ENCODE measurements around the gene IRX2. TPM values are rescaled to one million over a fixed set of nuclear protein-coding genes. Genes with fewer than 3 reads are reported as not detected.

The IRX2 gene
- total and polyA plus RNA-seq, 2 donors (not counting 3 experiments of a cell fraction or from before 2014, with no cell fraction given) = not detected

GRCh38 chr5:2737273-2738155 is 14.0 kb downstream of the IRX2 start:
- Histone ChIP-seq H3K27me3 (ENCODE audit: control insufficient read depth in 2 of 2, insufficient read depth in 2 of 2, low read length in 2 of 2) (peaks cover 27 to 44% of the 10 kb centered on the region in 2 experiments), H3K9ac (replicated peaks; ENCODE audit: extremely low read depth, insufficient read depth, low read length) (no peak overlapping the region), H2AFZ (ENCODE audit: low read depth, low read length) (no peak overlapping the region), H4K20me1 (replicated peaks; ENCODE audit: control insufficient read depth, extremely low read depth, insufficient read depth, low read length) (no peaks in the 10 kb centered on the region), H3K9me3 (replicated peaks; ENCODE audit: control insufficient read depth, insufficient read depth, low read length) (no peaks in the 10 kb centered on the region), H3K4me3 (replicated peaks in 1 of 3; ENCODE audit: insufficient read depth in 1 of 3, low read depth in 1 of 3, low read length in 3 of 3) (no peak overlapping the region), H3K36me3 (ENCODE audit: control insufficient read depth in 2 of 2, extremely low read depth in 1 of 2, insufficient read depth in 2 of 2, low read length in 2 of 2) (no peaks in the 10 kb centered on the region), H3K79me2 (ENCODE audit: control insufficient read depth, insufficient read depth, low read length) (no peaks in the 10 kb centered on the region), H3K27ac (ENCODE audit: insufficient read depth, low read depth, low read length) (no peak overlapping the region), H3K9me1 (replicated peaks; ENCODE audit: control insufficient read depth, extremely low read depth, insufficient read depth, low read length) (no peaks in the 10 kb centered on the region), H3K4me2 (ENCODE audit: insufficient read depth, low read length) (no peak overlapping the region), H3K4me1 (ENCODE audit: control insufficient read depth, extremely low read depth, insufficient read depth, low read length) (no peaks in the 10 kb centered on the region)
- dilution Hi-C loops (cut with MboI; ENCODE audit: extremely low pct_ligation_motif_present, low sequenced_read_pairs) = no loop called here
- no TSS peak for BruUV-seq (replicated peaks)
- CTCF ChIA-PET = no interaction called here
- POLR2A ChIA-PET = no interaction called here
- DNase-seq (ENCODE audit: low read depth, low spot score) (no peak), FAIRE-seq (no peak)
- intact Hi-C loops (cut with micrococcal nuclease) = no loop called here
- no peak for TF ChIP-seq EZH2 (IDR thresholded peaks at IDR 0.05; ENCODE audit: borderline replicate concordance, low read depth, low read length, severe bottlenecking)
- TF ChIP-seq FOS (IDR thresholded peaks at IDR 0.05; ENCODE audit: borderline replicate concordance, insufficient read depth, low read length) = no peak
- TF ChIP-seq GATA2 (IDR thresholded peaks at IDR 0.05; ENCODE audit: insufficient read depth, insufficient read length, low read depth, low read length) = no peak
- TF ChIP-seq MAX (IDR thresholded peaks at IDR 0.05; ENCODE audit: insufficient read depth, insufficient read length) = no peak
- TF ChIP-seq POLR2A (IDR thresholded peaks at IDR 0.05; ENCODE audit: low read depth, low read length) = no peak
- no peak for TF ChIP-seq JUN (IDR thresholded peaks at IDR 0.05; ENCODE audit: borderline replicate concordance, insufficient read depth, insufficient read length, low read depth)
- TF ChIP-seq MYC (IDR thresholded peaks at IDR 0.05; ENCODE audit: low read depth, low read length) = no peak
- TF ChIP-seq POLR2AphosphoS5 (IDR thresholded peaks at IDR 0.05; ENCODE audit: insufficient read depth, low read depth, low read length) = no peak
- TF ChIP-seq CTCF (IDR thresholded peaks at IDR 0.05; ENCODE audit: extremely low read depth in 1 of 2, insufficient read depth in 1 of 2, low read depth in 1 of 2, low read length in 2 of 2) = no peak
